Activated B cell treated with CpG ODN at 0.5 μM for 24 hours (primary cell): Measurements from ENCODE around the gene CSNK1G1. TPM values are rescaled to one million over a fixed set of nuclear protein-coding genes. Genes with fewer than 3 reads are reported as not detected.
A peak's percentile ranks its signal among the peaks of the same experiment; 100 is the strongest.

ENCODE experiments used
- ATAC-seq: fragments of 200-7000 bp; cut with Tn5 transposase; one replicate; pipeline ENCODE4 v1.10.0; 2021; ENCODE audit warnings: low read depth, mild to moderate bottlenecking, moderate library complexity
- CTCF ChIA-PET: fragments of 350-600 bp; sonication (Branson Sonifier 250); formaldehyde crosslinking; loops from one replicate; lab custom pipeline; 2021; ENCODE audit warnings: antibody characterized with exemption; lab: Charles Lee
- POLR2A ChIA-PET: fragments of 350-600 bp; sonication (Branson Sonifier 250); formaldehyde crosslinking; loops from one replicate; lab custom pipeline; 2021; ENCODE audit warnings: antibody characterized with exemption; lab: Charles Lee
- DNase-seq: peaks from one replicate; pipeline ENCODE4 v3.0.0; 2022
- H3K27ac Mint-ChIP-seq: one replicate; pipeline ENCODE4 v1.8.0; 2020; ENCODE audit warnings: mixed read lengths
- H3K27me3 Mint-ChIP-seq: one replicate; pipeline ENCODE4 v1.8.0; 2021; ENCODE audit warnings: mixed read lengths
- H3K36me3 Mint-ChIP-seq: one replicate; pipeline ENCODE4 v1.8.0; 2021; ENCODE audit warnings: low read depth, mixed read lengths
- H3K4me1 Mint-ChIP-seq: one replicate; pipeline ENCODE4 v1.8.0; 2021; ENCODE audit warnings: mixed read lengths
- H3K4me3 Mint-ChIP-seq: one replicate; pipeline ENCODE4 v1.8.0; 2020; ENCODE audit warnings: mild to moderate bottlenecking, mixed read lengths
- H3K9me3 Mint-ChIP-seq: one replicate; pipeline ENCODE4 v1.8.0; 2020; ENCODE audit warnings: mixed read lengths
- intact Hi-C: fragments of 100-400 bp; cut with micrococcal nuclease; formaldehyde crosslinking; loops from one replicate; pipeline ENCODE4 v1.15.1; 2024
- total RNA-seq: library from RNA; stranded (reverse); gene quantifications from 2 replicates; pipeline ENCODE4 v1.2.3, GENCODE V29; 2022
- TF ChIP-seq, protein P1 (sequence below): fragments of 200-600 bp; IDR thresholded peaks from one replicate; pipeline ENCODE4 v1.8.0; 2022; ENCODE audit warnings: antibody characterized with exemption, mild to moderate bottlenecking

CSNK1G1 gene
- total RNA-seq, 1 donor from 2014 or later: 26.6 TPM

DNA sequence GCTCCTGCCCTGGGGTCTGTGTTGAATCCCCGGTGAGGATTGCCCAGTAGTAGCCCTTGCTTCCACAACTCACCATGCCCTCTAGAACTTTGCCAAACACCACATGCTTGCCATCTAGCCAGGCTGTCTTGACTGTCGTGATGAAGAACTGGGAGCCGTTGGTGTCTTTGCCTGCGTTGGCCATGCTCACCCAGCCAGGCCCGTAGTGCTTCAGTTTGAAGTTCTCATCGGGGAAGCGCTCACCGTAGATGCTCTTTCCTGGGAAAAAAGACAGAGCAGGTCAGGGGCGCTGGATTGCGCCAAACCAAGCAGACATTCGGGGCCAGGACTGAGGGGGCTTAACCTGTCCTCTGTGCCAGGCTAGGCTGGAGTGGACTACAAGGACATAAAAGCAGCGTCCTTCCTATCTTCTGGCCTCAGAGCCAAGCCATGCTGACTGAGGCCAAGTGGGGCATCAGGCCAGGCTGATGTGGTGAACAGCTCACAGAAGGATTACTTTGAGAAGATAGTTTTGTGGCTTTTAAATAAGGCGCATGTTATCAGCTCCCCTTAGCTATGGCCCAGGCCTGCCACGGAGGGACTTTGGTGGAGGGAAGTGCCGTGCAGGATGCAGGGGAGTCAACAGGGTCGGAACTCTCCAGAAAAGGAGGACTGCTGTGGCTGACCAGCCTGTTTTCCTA lies 199.2 kb downstream of the CSNK1G1 start:
- Mint-ChIP-seq H3K27ac (peak overlapping the region; percentile 12), H3K27me3 (no peaks in the 10 kb centered on the region), H3K36me3 (peaks cover 63% of the 10 kb centered on the region), H3K4me3 (no peak overlapping the region), H3K9me3 (no peaks in the 10 kb centered on the region), H3K4me1 (peaks cover 63% of the 10 kb centered on the region)
- intact Hi-C loops: loop anchor here (10.0 kb wide), 1 partner anchor 678 kb away; no protein-coding TSS in a partner anchor
- ChIA-PET CTCF (no interaction called here), POLR2A (no interaction called here)
- no peak for DNase-seq
- ATAC-seq: no peak
- TF ChIP-seq, protein P1, sequence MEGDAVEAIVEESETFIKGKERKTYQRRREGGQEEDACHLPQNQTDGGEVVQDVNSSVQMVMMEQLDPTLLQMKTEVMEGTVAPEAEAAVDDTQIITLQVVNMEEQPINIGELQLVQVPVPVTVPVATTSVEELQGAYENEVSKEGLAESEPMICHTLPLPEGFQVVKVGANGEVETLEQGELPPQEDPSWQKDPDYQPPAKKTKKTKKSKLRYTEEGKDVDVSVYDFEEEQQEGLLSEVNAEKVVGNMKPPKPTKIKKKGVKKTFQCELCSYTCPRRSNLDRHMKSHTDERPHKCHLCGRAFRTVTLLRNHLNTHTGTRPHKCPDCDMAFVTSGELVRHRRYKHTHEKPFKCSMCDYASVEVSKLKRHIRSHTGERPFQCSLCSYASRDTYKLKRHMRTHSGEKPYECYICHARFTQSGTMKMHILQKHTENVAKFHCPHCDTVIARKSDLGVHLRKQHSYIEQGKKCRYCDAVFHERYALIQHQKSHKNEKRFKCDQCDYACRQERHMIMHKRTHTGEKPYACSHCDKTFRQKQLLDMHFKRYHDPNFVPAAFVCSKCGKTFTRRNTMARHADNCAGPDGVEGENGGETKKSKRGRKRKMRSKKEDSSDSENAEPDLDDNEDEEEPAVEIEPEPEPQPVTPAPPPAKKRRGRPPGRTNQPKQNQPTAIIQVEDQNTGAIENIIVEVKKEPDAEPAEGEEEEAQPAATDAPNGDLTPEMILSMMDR: no peak

DNA sequence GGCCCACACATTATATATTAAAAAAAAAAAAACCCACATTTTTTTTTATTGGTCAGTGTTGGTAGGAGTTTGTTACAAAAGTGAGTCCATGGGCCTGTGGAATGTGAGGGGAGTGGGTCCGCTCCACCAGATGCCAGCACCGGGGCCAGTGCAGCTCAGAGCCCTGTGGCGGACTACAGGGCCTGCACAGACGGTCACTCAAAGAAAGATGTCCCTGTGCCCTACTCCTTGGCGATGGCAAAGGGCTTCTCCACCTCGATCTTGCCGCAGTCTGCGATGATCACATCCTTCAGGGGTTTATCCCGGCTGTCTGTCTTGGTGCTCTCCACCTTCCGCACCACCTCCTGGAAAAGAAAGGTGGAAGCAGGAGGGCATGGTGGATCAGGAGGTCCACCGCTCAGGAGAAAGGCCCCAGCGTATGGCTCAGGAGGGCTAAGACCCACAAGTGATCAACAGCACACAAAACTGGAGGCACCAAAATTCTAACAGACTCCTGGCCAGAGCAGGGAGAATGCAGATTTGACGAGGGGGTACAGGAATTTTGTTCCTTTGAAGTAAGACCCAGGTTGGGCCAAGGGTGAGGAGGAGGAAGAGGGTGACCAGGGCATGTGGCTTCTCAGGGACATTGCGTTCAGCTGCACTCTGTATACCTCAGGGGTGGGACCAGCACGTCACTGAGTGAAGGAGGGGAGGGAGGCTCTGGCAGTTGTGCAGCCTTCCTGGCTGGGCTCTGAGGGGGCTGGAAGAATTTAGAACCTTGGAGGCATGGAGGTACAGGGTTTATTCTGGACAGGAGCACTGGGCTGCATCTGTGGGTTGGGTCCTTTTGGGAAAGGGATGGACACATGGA lies 199.9 kb downstream of the CSNK1G1 start:
- no peaks in the 10 kb centered on the region for H3K9me3 Mint-ChIP-seq
- peak overlapping the region; percentile 12 for H3K27ac Mint-ChIP-seq
- no peak for DNase-seq
- no peak for ATAC-seq
- H3K4me3 Mint-ChIP-seq: no peak overlapping the region
- TF ChIP-seq, protein P1: no peak
- ChIA-PET POLR2A (interaction anchor here (0.7 kb wide), 3 partner anchors 12 to 738 kb away, joined by 3 to 6 read pairs (median 3); no protein-coding TSS in a partner anchor), CTCF (interaction anchor here (1.0 to 1.5 kb wide), 2 partner anchors 12 to 60 kb away, joined by 4 read pairs; partner anchors contain the start of gene SNX1)
- peaks cover 62% of the 10 kb centered on the region for H3K4me1 Mint-ChIP-seq
- peaks cover 60% of the 10 kb centered on the region for H3K36me3 Mint-ChIP-seq
- no peaks in the 10 kb centered on the region for H3K27me3 Mint-ChIP-seq
- intact Hi-C loops: loop anchor here (10.0 kb wide), 1 partner anchor 679 kb away; no protein-coding TSS in a partner anchor

DNA sequence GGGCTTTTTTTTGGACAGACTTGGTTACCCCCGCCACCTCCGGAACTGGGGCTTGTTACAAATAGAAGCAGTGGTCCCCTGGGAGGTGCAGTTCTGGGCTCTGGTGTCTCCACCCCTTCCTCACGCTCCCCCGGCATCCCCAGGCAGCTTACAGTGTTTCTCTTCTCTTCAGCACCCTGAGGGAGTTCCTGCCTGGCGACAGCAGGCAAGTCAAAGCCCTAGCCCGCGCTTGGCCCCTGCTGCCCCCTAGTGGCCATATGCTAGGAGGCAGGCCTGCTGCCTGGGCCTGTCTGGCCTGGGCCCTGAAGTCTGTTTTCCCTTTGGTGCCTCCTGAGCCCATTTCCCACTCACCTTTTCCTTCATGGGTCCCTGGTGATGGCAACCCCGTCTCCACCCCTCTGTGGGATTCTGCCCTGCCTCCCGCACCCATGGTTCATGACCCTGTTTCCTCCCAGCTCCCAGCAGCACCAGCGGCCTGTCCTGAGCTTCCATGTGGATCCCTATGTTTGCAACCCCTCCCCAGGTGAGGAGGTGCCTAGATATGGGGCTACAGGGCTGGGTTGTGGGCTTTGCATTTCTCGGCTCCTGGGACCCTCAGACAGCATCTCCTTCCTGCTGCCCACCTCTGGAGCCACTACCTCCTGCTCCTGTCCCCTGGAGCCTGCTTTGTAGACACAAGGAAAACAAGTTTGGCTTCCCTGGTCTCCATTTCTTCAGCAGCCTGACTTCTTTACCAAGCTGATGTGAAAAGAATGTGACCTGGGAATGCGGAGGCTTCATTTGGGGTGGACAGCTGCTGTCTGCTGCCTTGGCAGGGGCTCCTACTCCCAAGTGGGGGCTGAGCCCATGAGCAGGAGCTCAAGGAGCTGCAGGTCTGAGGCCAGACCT lies 202.2 kb downstream of the CSNK1G1 start:
- Mint-ChIP-seq H3K27me3 (no peaks in the 10 kb centered on the region), H3K36me3 (peaks cover 44% of the 10 kb centered on the region), H3K9me3 (no peaks in the 10 kb centered on the region), H3K4me3 (peak overlapping the region; percentile 86), H3K4me1 (peaks cover 69% of the 10 kb centered on the region), H3K27ac (peak overlapping the region; percentile 91)
- CTCF ChIA-PET: interaction anchor here (0.5 to 3.3 kb wide), 21 partner anchors 9 to 544 kb away, joined by 3 to 37 read pairs (median 5); partner anchors contain the start of genes CIAO2A, PPIB and TRIP4
- TF ChIP-seq, protein P1: peak; percentile 61
- intact Hi-C loops: loop anchor here (1.0 to 10.0 kb wide), 13 partner anchors 9 to 1133 kb away; partner anchors contain the start of genes CIAO2A, HERC1, PARP16 and PPIB
- ATAC-seq (peak; percentile 80), DNase-seq (peak; percentile 92)
- POLR2A ChIA-PET: interaction anchor here (0.6 to 6.9 kb wide), 17 partner anchors 9 to 603 kb away, joined by 3 to 124 read pairs (median 4); partner anchors contain the start of genes CIAO2A, PPIB and SNX1

DNA sequence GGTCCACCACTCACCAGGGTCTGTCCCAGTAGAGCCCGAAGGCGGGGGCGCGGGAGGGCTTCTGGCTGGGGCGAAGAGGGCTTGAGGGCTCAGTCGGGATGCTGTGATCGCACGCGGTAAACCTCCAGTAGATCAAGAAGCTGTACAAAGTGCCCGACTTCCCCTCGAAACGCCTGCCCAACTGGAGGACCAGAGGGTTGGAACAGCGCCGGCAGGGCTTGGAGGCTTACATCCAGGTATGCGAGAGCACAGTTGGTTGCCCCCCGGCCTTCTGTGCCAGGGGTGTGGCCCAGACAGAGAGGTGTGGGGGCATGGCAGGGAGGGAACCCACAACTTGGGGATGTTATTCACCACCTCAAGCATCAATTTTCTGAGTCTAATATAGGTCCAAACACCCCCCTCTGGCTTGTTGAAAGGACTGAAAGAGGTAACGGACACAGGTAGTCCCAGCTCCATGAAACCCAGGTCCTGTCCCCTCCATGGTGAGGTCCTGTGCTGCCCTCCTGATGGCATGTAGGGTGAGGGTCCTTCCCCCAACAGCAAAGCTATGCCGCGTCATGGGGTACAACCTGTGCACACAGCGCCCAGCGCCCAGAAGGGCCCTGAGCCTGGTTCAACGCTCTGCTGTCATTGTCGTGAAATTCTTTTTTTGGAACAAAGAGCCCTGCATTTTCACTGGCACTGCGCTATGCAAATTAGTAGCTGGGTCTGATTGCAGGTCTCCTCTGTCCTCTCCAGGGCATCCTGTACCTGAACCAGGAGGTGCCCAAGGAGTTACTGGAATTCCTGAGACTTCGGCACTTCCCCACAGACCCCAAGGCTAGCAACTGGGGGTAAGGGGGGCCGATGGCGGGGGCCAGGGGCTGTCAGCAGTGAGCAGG lies 203.2 kb downstream of the CSNK1G1 start:
- peak; percentile 51 for DNase-seq
- Mint-ChIP-seq H3K27me3 (no peaks in the 10 kb centered on the region), H3K9me3 (no peaks in the 10 kb centered on the region), H3K36me3 (peaks cover 34% of the 10 kb centered on the region), H3K27ac (peak overlapping the region; percentile 91), H3K4me3 (peak overlapping the region; percentile 86), H3K4me1 (peaks cover 61% of the 10 kb centered on the region)
- CTCF ChIA-PET: interaction anchor here (0.5 to 3.3 kb wide), 21 partner anchors 8 to 543 kb away, joined by 3 to 37 read pairs (median 5); partner anchors contain the start of genes CIAO2A, PPIB and TRIP4
- POLR2A ChIA-PET: interaction anchor here (0.7 to 6.9 kb wide), 16 partner anchors 9 to 602 kb away, joined by 3 to 124 read pairs (median 4); partner anchors contain the start of genes CIAO2A, PPIB and SNX1
- intact Hi-C loops: loop anchor here (1.0 to 10.0 kb wide), 13 partner anchors 8 to 1134 kb away; partner anchors contain the start of genes CIAO2A, HERC1, PARP16 and PPIB
- TF ChIP-seq, protein P1: no peak
- ATAC-seq: peak; percentile 20
